MM.1S (cell line): Measurements from ENCODE around the gene BCL11A.

Source experiments
- DNase-seq: peaks from one replicate; pipeline ENCODE4 v3.0.0-alpha.2; 2015
- H2AFZ ChIP-seq: fragments of 300-600 bp; sonication (generic); 2 replicates; pipeline ENCODE4 v1.6.0; 2016; ENCODE audit warnings: antibody characterized with exemption, low read length
- H3F3A ChIP-seq: fragments of 300-600 bp; sonication (generic); 2 replicates; pipeline ENCODE4 v1.6.1; 2016; ENCODE audit warnings: mild to moderate bottlenecking, antibody characterized with exemption, low read length, moderate library complexity, mixed read lengths; ENCODE audit not compliant: insufficient read depth
- H3K27ac ChIP-seq: fragments of 300-600 bp; sonication (generic); 2 replicates; pipeline ENCODE4 v1.5.1; 2016; ENCODE audit warnings: mild to moderate bottlenecking, low read length
- H3K27me3 ChIP-seq: fragments of 300-600 bp; sonication (generic); replicated peaks from 2 replicates; pipeline ENCODE4 v1.6.0; 2016; ENCODE audit warnings: low read length; ENCODE audit not compliant: insufficient read depth
- H3K36me3 ChIP-seq: fragments of 300-600 bp; sonication (generic); replicated peaks from 2 replicates; pipeline ENCODE4 v1.6.1; 2016; ENCODE audit warnings: mild to moderate bottlenecking, low read length, mixed read lengths; ENCODE audit not compliant: insufficient read depth
- H3K4me1 ChIP-seq: fragments of 300-600 bp; sonication (generic); 2 replicates; pipeline ENCODE4 v1.6.1; 2016; ENCODE audit warnings: low read length, mixed read lengths
- H3K4me2 ChIP-seq: fragments of 300-600 bp; sonication (generic); 2 replicates; pipeline ENCODE4 v1.6.0; 2016; ENCODE audit warnings: low read depth, low read length
- H3K4me3 ChIP-seq: fragments of 300-600 bp; sonication (generic); 2 replicates; pipeline ENCODE4 v1.5.1; 2016; ENCODE audit warnings: low read length, mixed read lengths
- H3K79me2 ChIP-seq: fragments of 300-600 bp; sonication (generic); 2 replicates; pipeline ENCODE4 v1.6.1; 2016; ENCODE audit warnings: mixed run types, low read length, mixed read lengths
- H3K9ac ChIP-seq: fragments of 300-600 bp; sonication (generic); 2 replicates; pipeline ENCODE4 v1.6.1; 2016; ENCODE audit warnings: low read length, mixed read lengths
- H3K9me2 ChIP-seq: fragments of 300-600 bp; sonication (generic); replicated peaks from 2 replicates; pipeline ENCODE4 v1.6.1; 2016; ENCODE audit warnings: mild to moderate bottlenecking, low read length, mixed read lengths; ENCODE audit not compliant: insufficient read depth
- H3K9me3 ChIP-seq: fragments of 300-600 bp; sonication (generic); replicated peaks from 2 replicates; pipeline ENCODE4 v1.6.1; 2016; ENCODE audit warnings: mild to moderate bottlenecking, low read length, mixed read lengths; ENCODE audit not compliant: insufficient read depth
- H4K20me1 ChIP-seq: fragments of 300-600 bp; sonication (generic); 2 replicates; pipeline ENCODE4 v1.6.1; 2016; ENCODE audit warnings: mild to moderate bottlenecking, low read length, moderate library complexity, mixed read lengths; ENCODE audit not compliant: insufficient read depth
- CTCF ChIP-seq: fragments of 300-600 bp; sonication (generic); IDR thresholded peaks from 2 replicates; pipeline ENCODE4 v1.5.1; 2016; ENCODE audit warnings: antibody characterized with exemption, low read length, mixed read lengths
- EZH2 ChIP-seq: fragments of 300-600 bp; sonication (generic); optimal IDR thresholded peaks from 2 replicates; pipeline ENCODE3; 2017; ENCODE audit warnings: low read depth, mild to moderate bottlenecking, antibody characterized with exemption, low read length, mixed read lengths
- EZH2phosphoT487 ChIP-seq: fragments of 300-600 bp; sonication (generic); IDR thresholded peaks from 2 replicates; pipeline ENCODE4 v1.6.1; 2018; ENCODE audit warnings: antibody characterized with exemption, low read length

The BCL11A gene

GRCh38 chr2:60549928-60550177, 3.6 kb downstream of the BCL11A start:
- H3K79me2 ChIP-seq = 0 out of 2 replicates have a peak, but pooled peaks cover 8% of the 10 kb centered on the region
- H3K9ac ChIP-seq = peak overlapping the region; percentile 63
- H3K27me3 ChIP-seq = no peaks in the 10 kb centered on the region
- H3K36me3 ChIP-seq = no peaks in the 10 kb centered on the region
- no peak for DNase-seq
- peak overlapping the region; percentile 89 for H2AFZ ChIP-seq
- peak overlapping the region; percentile 91 for H3K4me3 ChIP-seq
- H3K9me2 ChIP-seq = no peaks in the 10 kb centered on the region
- no peak for TF ChIP-seq CTCF
- no peak for TF ChIP-seq EZH2phosphoT487
- TF ChIP-seq EZH2 = no peak
- peak overlapping the region; percentile 49; the same call in 1 of the 2 replicates for H3K27ac ChIP-seq
- H3K4me1 ChIP-seq = 0 out of 2 replicates have a peak, but pooled peaks cover 8% of the 10 kb centered on the region
- no peaks in the 10 kb centered on the region for H4K20me1 ChIP-seq
- H3F3A ChIP-seq = peaks cover 25% of the 10 kb centered on the region
- H3K4me2 ChIP-seq = peak overlapping the region; percentile 93
- H3K9me3 ChIP-seq = no peaks in the 10 kb centered on the region

GRCh38 chr2:60549238-60549927, 4.1 kb downstream of the BCL11A start:
- peak overlapping the region; percentile 91 for H3K4me3 ChIP-seq
- no peaks in the 10 kb centered on the region for H3K27me3 ChIP-seq
- TF ChIP-seq EZH2 = no peak
- TF ChIP-seq CTCF = no peak
- TF ChIP-seq EZH2phosphoT487 = no peak
- no peaks in the 10 kb centered on the region for H3K9me3 ChIP-seq
- H3K36me3 ChIP-seq = no peaks in the 10 kb centered on the region
- H4K20me1 ChIP-seq = no peaks in the 10 kb centered on the region
- H3K9me2 ChIP-seq = no peaks in the 10 kb centered on the region
- H3K4me2 ChIP-seq = peak overlapping the region; percentile 93
- peak overlapping the region; percentile 63 for H3K9ac ChIP-seq
- DNase-seq = peak; percentile 55
- peak overlapping the region; percentile 89 for H2AFZ ChIP-seq
- H3K27ac ChIP-seq = peak overlapping the region; percentile 49; the same call in 1 of the 2 replicates
- 0 out of 2 replicates have a peak, but pooled peaks cover 8% of the 10 kb centered on the region for H3K79me2 ChIP-seq
- peaks cover 20% of the 10 kb centered on the region for H3F3A ChIP-seq
- H3K4me1 ChIP-seq = 0 out of 2 replicates have a peak, but pooled peaks cover 8% of the 10 kb centered on the region

- no peak overlapping the region for H3K27ac ChIP-seq
- no peak for DNase-seq
Observed at GRCh38 chr2:60548845-60549237, 4.6 kb downstream of the BCL11A start.

GRCh38 chr2:60548311-60548710, 5.1 kb downstream of the BCL11A start:
- no peak for TF ChIP-seq EZH2phosphoT487
- DNase-seq = no peak
- Histone ChIP-seq H3K27me3 (no peaks in the 10 kb centered on the region), H3K4me1 (0 out of 2 replicates have a peak, but pooled peaks cover 8% of the 10 kb centered on the region), H3K9me2 (no peaks in the 10 kb centered on the region), H3K4me3 (no peak overlapping the region), H4K20me1 (no peaks in the 10 kb centered on the region), H3K4me2 (no peak overlapping the region), H3K9ac (no peak overlapping the region), H3K9me3 (no peaks in the 10 kb centered on the region), H3F3A (peaks cover 14% of the 10 kb centered on the region), H3K79me2 (0 out of 2 replicates have a peak, but pooled peaks cover 8% of the 10 kb centered on the region), H3K36me3 (no peaks in the 10 kb centered on the region), H2AFZ (no peak overlapping the region), H3K27ac (no peak overlapping the region)

More at GRCh38 chr2:60548845-60549237, 4.6 kb downstream of the BCL11A start:
- H3K9me3 ChIP-seq = no peaks in the 10 kb centered on the region
- peak overlapping the region; percentile 91 for H3K4me3 ChIP-seq
- H3K9ac ChIP-seq = peak overlapping the region; percentile 63; the same call in 1 of the 2 replicates
- H3K9me2 ChIP-seq = no peaks in the 10 kb centered on the region
- H3K4me1 ChIP-seq = 0 out of 2 replicates have a peak, but pooled peaks cover 8% of the 10 kb centered on the region
- H3K79me2 ChIP-seq = 0 out of 2 replicates have a peak, but pooled peaks cover 8% of the 10 kb centered on the region
- peak overlapping the region; percentile 93 for H3K4me2 ChIP-seq
- peak overlapping the region; percentile 89 for H2AFZ ChIP-seq
- no peak for TF ChIP-seq EZH2
- no peak for TF ChIP-seq EZH2phosphoT487
- H3F3A ChIP-seq = peaks cover 15% of the 10 kb centered on the region
- H3K36me3 ChIP-seq = no peaks in the 10 kb centered on the region
- H4K20me1 ChIP-seq = no peaks in the 10 kb centered on the region
- no peaks in the 10 kb centered on the region for H3K27me3 ChIP-seq
